Glutamatergic neuron (in vitro differentiated cells): Measurements from ENCODE around the gene WNK1. TPM values are rescaled to one million over a fixed set of nuclear protein-coding genes. Genes with fewer than 3 reads are reported as not detected.

Source experiments
- DNase-seq: peaks from one replicate; pipeline ENCODE4 v3.0.0; 2022
- H3K27ac Mint-ChIP-seq: one replicate; pipeline ENCODE4 v1.8.0; 2020; ENCODE audit warnings: mild to moderate bottlenecking, mixed read lengths, inconsistent platforms; ENCODE audit not compliant: unreplicated experiment
- H3K27me3 Mint-ChIP-seq: one replicate; pipeline ENCODE4 v1.8.0; 2020; ENCODE audit warnings: mild to moderate bottlenecking, moderate library complexity, mixed read lengths, inconsistent platforms; ENCODE audit not compliant: unreplicated experiment
- H3K36me3 Mint-ChIP-seq: one replicate; pipeline ENCODE4 v1.8.0; 2020; ENCODE audit warnings: mild to moderate bottlenecking, mixed read lengths, inconsistent platforms; ENCODE audit not compliant: unreplicated experiment
- H3K4me1 Mint-ChIP-seq: one replicate; pipeline ENCODE4 v1.8.0; 2020; ENCODE audit warnings: mild to moderate bottlenecking, low read depth, mixed read lengths, inconsistent platforms; ENCODE audit not compliant: unreplicated experiment
- H3K4me3 Mint-ChIP-seq: one replicate; pipeline ENCODE4 v1.8.0; 2020; ENCODE audit warnings: mild to moderate bottlenecking, mixed read lengths, inconsistent platforms; ENCODE audit not compliant: unreplicated experiment
- H3K9me3 Mint-ChIP-seq: one replicate; pipeline ENCODE4 v1.8.0; 2020; ENCODE audit warnings: mild to moderate bottlenecking, moderate library complexity, mixed read lengths, inconsistent platforms; ENCODE audit not compliant: unreplicated experiment
- CTCF ChIP-seq: fragments of 200-600 bp; sonication (generic); IDR thresholded peaks from one replicate; pipeline ENCODE4 v1.5.0; 2021; ENCODE audit not compliant: partially characterized antibody, unreplicated experiment
- total RNA-seq: library from RNA; stranded (reverse); fragmentation: NEBNext Ultra II Directional; extraction: Animal tissue kit (Norgen Biotek cat#: 25700); gene quantifications from one replicate; pipeline ENCODE4 v1.2.1, GENCODE V29; 2021; ENCODE audit not compliant: unreplicated experiment

WNK1 gene
- total RNA-seq, 1 donor from 2014 or later, result 182 TPM

DNA sequence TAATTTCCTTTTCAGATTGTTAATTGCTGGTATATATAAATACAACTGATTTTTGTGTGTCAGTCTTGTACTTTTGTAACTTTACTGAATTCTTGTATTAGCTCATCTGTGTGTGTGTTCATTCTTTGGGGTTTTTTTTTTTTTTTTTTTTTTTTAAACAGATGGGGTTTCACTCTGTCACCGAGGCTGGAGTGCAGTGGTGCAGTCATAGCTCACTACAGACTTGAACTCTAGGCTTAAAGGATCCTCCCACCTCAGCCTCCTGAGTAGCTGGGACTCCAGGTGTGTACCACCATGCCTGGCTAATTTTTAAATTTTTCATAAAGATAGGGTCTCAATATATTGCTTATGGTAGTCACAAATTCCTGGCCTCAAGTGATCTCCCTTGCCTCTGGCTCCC lies 68.0 kb downstream of the WNK1 start:
- no peak for DNase-seq
- Mint-ChIP-seq H3K4me3 (no peak overlapping the region), H3K36me3 (no peaks in the 10 kb centered on the region), H3K27me3 (no peaks in the 10 kb centered on the region), H3K27ac (no peak overlapping the region), H3K9me3 (no peaks in the 10 kb centered on the region), H3K4me1 (no peaks in the 10 kb centered on the region)
- TF ChIP-seq CTCF, result no peak

DNA sequence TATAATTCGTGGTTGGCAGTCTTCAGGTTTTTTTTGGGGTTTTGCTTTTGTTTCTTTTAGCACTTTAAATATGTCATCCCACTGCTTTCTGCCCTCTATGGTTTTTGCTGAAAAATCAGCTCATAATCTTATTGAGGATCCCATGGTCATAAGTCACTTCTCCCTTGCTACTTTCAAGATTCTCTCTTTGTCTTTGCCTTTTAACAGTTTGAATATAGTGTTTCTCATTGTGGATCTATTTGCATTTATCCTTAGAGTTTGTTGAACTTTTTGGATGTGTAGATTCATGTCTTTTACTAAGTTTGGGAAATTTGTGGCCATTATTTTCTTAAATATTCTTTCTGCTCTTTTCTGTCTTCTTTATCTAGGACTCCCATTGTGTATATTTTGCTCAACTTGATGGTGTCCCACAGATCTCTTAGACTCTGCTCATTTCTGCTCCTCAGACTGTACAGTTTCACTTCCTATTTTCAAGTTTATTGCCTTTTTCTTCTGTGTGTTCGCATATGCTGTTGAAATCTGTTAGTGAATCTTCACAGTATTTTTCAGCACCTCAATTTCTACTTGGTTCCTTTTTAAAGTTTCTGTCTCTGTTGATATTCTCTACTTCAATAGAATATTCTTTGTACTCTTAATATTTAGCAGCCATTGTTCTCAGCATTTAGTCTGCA lies 70.8 kb downstream of the WNK1 start:
- TF ChIP-seq CTCF, result no peak

DNA sequence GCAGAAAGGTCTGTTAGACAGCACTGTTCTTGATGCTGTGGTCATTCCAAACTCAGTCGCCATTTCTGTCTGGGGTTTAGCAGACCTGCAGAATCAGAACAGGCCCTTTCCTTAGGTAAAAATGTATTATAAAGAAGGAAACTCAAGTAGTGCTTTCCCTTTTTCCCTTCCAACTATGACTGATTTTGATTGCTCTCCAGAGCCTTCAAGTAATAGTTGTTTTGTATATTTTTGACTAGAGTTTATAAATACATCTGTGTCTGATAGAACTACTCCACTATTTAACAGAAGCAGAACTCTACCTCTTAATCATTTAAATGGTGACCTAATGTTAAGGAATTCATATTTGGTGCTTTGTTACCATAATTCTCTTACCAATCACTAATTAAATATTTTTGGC lies 74.0 kb downstream of the WNK1 start:
- Mint-ChIP-seq H3K4me1 (no peaks in the 10 kb centered on the region), H3K27me3 (no peaks in the 10 kb centered on the region), H3K4me3 (no peak overlapping the region), H3K9me3 (no peaks in the 10 kb centered on the region), H3K36me3 (no peaks in the 10 kb centered on the region), H3K27ac (no peak overlapping the region)
- TF ChIP-seq CTCF, result no peak
- no peak for DNase-seq

More for the DNA sequence above, 70.8 kb downstream of the WNK1 start:
- DNase-seq, result no peak
- Mint-ChIP-seq H3K9me3 (no peaks in the 10 kb centered on the region), H3K4me1 (no peaks in the 10 kb centered on the region), H3K36me3 (no peaks in the 10 kb centered on the region), H3K27ac (no peak overlapping the region), H3K27me3 (no peaks in the 10 kb centered on the region), H3K4me3 (no peak overlapping the region)

GRCh38 chr12:828726-829395 lies 76.5 kb downstream of the WNK1 start:
- H3K27ac Mint-ChIP-seq, result no peak overlapping the region

More at GRCh38 chr12:828726-829395, 76.5 kb downstream of the WNK1 start:
- TF ChIP-seq CTCF, result no peak
- Mint-ChIP-seq H3K9me3 (no peaks in the 10 kb centered on the region), H3K36me3 (no peaks in the 10 kb centered on the region), H3K4me1 (no peaks in the 10 kb centered on the region), H3K27me3 (no peaks in the 10 kb centered on the region), H3K4me3 (no peak overlapping the region)
- no peak for DNase-seq
